GM18907 (cell line): Measurements from ENCODE around the gene SLC1A5.

ENCODE experiments used
- ATAC-seq: cut with Tn5 transposase; IDR thresholded peaks from one replicate; pipeline ENCODE4 v1.9.1; 2021; ENCODE audit warnings: mild to moderate bottlenecking, moderate library complexity; ENCODE audit not compliant: unreplicated experiment

Gene SLC1A5

DNA sequence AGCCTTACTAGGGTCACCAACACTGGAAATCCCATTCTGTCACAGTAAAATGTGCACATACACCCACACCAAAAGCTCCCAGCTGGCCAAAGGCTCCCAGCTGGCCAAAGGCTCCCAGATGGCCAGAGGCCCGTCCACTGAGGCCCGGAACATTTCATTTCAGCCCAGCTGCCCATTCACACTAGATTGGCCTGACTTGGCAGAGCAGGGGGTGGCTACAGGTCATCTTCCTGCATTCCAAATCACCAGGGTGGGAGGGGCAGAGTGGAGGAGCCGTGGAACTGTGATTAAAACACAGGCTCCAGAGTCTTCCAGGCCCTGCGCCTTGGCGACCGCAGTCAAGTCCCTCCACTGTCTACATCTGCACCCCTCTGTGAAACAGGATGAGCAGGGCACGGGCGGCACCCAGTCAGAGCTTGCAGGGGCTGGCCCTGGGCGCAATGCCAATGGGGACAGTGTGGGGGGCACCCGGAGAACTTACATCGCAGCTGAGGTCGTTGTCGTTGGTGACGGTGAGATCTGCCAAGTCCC is 61.4 kb downstream of the SLC1A5 start:
- ATAC-seq: no peak

DNA sequence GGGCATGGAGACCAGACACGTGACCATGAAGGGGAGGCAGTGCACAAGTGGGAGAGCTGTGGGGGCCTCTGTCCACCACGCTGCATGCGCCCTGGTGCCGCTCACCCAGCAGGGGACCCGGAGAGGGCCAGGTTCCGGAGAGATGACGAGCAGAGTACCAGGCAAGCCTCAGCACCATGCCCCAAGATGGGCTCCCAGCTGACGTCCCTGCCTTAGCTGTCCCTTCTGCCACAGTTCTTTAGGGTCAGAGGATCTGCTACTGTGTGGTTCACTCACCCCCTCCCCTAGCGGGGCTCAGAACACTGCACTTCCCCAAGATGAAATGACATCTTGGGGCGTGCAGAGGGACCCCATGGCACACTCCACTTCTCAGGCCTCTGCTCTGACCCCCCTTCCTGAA is 61.8 kb downstream of the SLC1A5 start:
- no peak for ATAC-seq

DNA sequence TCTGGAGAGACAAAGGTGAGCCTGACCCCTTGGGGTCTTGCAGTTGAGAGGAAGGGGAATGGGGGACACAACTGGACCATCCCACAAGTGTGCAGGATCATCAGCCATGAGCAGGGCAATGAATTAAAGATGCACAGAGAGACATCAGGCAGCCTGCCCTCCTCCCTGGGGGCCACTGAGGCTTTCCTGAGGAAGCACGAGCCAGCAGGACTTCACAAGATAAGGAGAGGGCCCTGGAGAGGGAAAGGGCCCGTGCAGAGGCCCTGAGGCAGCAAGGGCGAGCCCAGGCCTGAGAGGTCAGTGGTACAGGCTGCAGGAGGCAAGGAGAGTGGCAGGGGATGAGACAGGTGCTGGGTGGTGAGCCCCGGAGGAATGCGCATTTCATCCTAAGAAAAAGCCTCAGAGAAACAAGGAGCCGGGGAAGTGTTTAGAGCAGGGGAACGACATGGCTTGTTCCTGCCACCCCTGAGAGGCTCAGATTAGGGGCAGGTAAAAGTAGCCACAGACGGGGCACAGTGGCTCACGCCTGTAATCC is 62.5 kb downstream of the SLC1A5 start:
- no peak for ATAC-seq

DNA sequence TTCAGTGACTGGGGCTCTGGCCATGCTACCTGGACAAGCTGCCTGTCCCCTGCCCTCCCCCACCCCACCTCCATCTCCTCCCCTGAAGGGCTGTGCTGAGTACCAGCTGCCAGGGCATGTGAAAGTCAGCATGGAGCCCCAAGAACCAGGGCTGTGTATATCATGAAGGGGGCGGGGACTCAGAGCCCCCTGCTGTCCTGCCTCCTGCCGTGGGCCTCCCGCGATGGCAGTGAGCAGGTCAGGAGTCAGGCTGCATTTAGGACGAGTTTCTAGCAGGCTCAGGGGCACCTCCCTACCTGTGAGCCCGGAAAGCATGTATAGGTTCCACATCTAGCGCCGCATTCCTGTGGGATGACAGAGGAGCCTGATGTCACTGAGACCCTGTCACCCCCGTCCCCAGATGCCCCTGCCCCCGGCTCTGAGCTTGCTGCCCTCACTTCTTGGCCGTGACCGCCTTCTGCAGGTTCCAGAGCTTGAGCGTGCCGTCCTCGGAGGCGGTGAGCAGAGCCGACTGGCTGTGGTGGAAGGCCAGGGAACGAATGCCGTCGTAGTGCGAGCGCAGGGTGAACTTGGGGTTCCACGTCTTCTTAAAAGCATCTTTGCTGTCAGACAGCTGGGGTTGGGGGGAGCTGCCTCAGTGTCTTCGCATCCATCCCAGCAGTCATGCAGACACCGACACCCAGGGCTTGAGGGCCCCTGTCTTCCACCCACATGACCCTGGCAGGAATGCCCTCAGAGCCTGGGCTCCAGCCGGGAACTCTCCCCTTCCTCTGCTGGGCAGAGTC is 63.2 kb downstream of the SLC1A5 start:
- ATAC-seq: no peak
